Panc1 (cell line): ENCODE measurements around the gene F5. TPM values are rescaled to one million over a fixed set of nuclear protein-coding genes. Genes with fewer than 3 reads are reported as not detected.

ENCODE experiments used
- ATAC-seq: fragments of 200-7000 bp; cut with Tn5 transposase; 2 replicates; pipeline ENCODE4 v1.9.1; 2020; ENCODE audit warnings: mild to moderate bottlenecking, moderate library complexity
- BruUV-seq: library from RNA; stranded (reverse); fragments of 400-500 nt; replicated peaks from 2 replicates; lab custom pipeline; 2021; lab: Mats Ljungman, UMichigan
- CTCF ChIA-PET: fragments of 300-600 bp; sonication (Branson Sonifier 250); formaldehyde crosslinking; loops from one replicate; lab custom pipeline; 2022; ENCODE audit warnings: antibody characterized with exemption; lab: Charles Lee
- POLR2A ChIA-PET: fragments of 300-600 bp; sonication (Branson Sonifier 250); formaldehyde crosslinking; loops from one replicate; lab custom pipeline; 2022; ENCODE audit warnings: antibody characterized with exemption; lab: Charles Lee
- DNase-seq: peaks from one replicate; pipeline ENCODE4 v3.0.0-alpha.2; 2010; ENCODE audit warnings: low read depth, low spot score
- H3K27ac ChIP-seq: 2 replicates; pipeline ENCODE4 v1.5.1; 2011; ENCODE audit warnings: mild to moderate bottlenecking, low read length, inconsistent platforms
- H3K27me3 ChIP-seq: fragments of 200-500 bp; sonication (Bioruptor generic); 2 replicates; pipeline ENCODE4 v1.6.0; 2014; ENCODE audit warnings: low read length, inconsistent platforms; ENCODE audit not compliant: control insufficient read depth, insufficient read depth
- H3K36me3 ChIP-seq: fragments of 200-500 bp; sonication (Bioruptor generic); 2 replicates; pipeline ENCODE4 v1.5.1; 2014; ENCODE audit warnings: inconsistent platforms, mild to moderate bottlenecking, low read length, moderate library complexity; ENCODE audit not compliant: control insufficient read depth, insufficient read depth
- H3K4me1 ChIP-seq: 2 replicates; pipeline ENCODE4 v1.5.1; 2011; ENCODE audit warnings: inconsistent platforms, mild to moderate bottlenecking, low read length, moderate library complexity; ENCODE audit not compliant: control insufficient read depth, insufficient read depth
- H3K4me3 ChIP-seq, 2 experiments: 2 replicates each; pipeline ENCODE4 v1.5.1; 2011 to 2012; ENCODE audit warnings: low read depth in 2 of 2, low read length in 2 of 2, mild to moderate bottlenecking in 2 of 2, inconsistent platforms in 1 of 2, moderate library complexity in 1 of 2
- H3K9me3 ChIP-seq: fragments of 200-500 bp; sonication (Bioruptor generic); 2 replicates; pipeline ENCODE4 v1.5.1; 2014; ENCODE audit warnings: low read depth, mild to moderate bottlenecking, inconsistent platforms, low read length, moderate library complexity; ENCODE audit not compliant: control insufficient read depth, insufficient read depth
- CTCF ChIP-seq: fragments of 450-650 bp; IDR thresholded peaks from 2 replicates; pipeline ENCODE4 v1.5.1; 2017; ENCODE audit warnings: mild to moderate bottlenecking
- POLR2AphosphoS5 ChIP-seq: IDR thresholded peaks from 2 replicates; pipeline ENCODE4 v1.6.1; 2012; ENCODE audit warnings: mild to moderate bottlenecking, low read depth, low read length, moderate library complexity
- REST ChIP-seq, 2 experiments: IDR thresholded peaks; 2 replicates each; pipeline ENCODE4 v1.6.1; 2011 to 2012; ENCODE audit warnings: low read depth in 2 of 2, control low read depth in 1 of 2, low read length in 1 of 2, mild to moderate bottlenecking in 1 of 2, moderate library complexity in 1 of 2; ENCODE audit not compliant: insufficient read depth in 1 of 2
- TCF7L2 ChIP-seq: IDR thresholded peaks from 2 replicates; pipeline ENCODE4 v1.6.1; 2011; ENCODE audit warnings: mild to moderate bottlenecking, low read depth, low read length, inconsistent platforms
- in situ Hi-C: cut with HindIII; loops from 2 replicates; pipeline ENCODE4 v1.10.0; 2016; ENCODE audit warnings: low sequenced_read_pairs, low pct_unique_long_range_greater_than_20kb
- intact Hi-C: fragments of 100-400 bp; cut with micrococcal nuclease; formaldehyde crosslinking; loops from one replicate; pipeline ENCODE4 v1.10.0; 2022; ENCODE audit not compliant: unreplicated experiment
- total RNA-seq: library from RNA; stranded (reverse); gene quantifications from one replicate; pipeline ENCODE4 v1.2.1, GENCODE V29; 2021; ENCODE audit not compliant: unreplicated experiment

F5 gene
- total RNA-seq, 1 experiment from 2014 or later: 0.08 TPM

- TF ChIP-seq TCF7L2 (no peak), CTCF (peak; percentile 48; the same call in 1 of the 2 replicates)
- ChIA-PET POLR2A (no interaction called here), CTCF (interaction anchor here (0.9 to 1.2 kb wide), 2 partner anchors 15 to 111 kb away, joined by 4 to 11 read pairs; partner anchors contain the start of gene F5)
- in situ Hi-C loops (no loop called here), intact Hi-C loops (loop anchor here (2.0 to 5.0 kb wide), 2 partner anchors 112 to 206 kb away; no protein-coding TSS in a partner anchor)
- DNase-seq (no peak), ATAC-seq (no peak)
- H3K4me1 ChIP-seq: no peaks in the 10 kb centered on the region
- no peak overlapping the region for H3K27ac ChIP-seq
- H3K36me3 ChIP-seq: no peaks in the 10 kb centered on the region
- BruUV-seq: no TSS peak
- no peaks in the 10 kb centered on the region; the same call in 1 of the 2 replicates for H3K27me3 ChIP-seq
- no peaks in the 10 kb centered on the region for H3K9me3 ChIP-seq
- no peak overlapping the region for H3K4me3 ChIP-seq
These were observed 15.0 kb upstream of the F5 start for GRCh38 chr1:169601096-169601881.

- CTCF ChIA-PET: no interaction called here
- ATAC-seq: no peak
- no peak for DNase-seq
These were observed 9.8 kb upstream of the F5 start for GRCh38 chr1:169595764-169596711.

More at GRCh38 chr1:169595764-169596711, 9.8 kb upstream of the F5 start:
- TF ChIP-seq POLR2AphosphoS5 (no peak), CTCF (no peak), REST (IDR thresholded peaks at IDR 0.05; ENCODE audit: insufficient read depth in 1 of 2, low read depth in 2 of 2, low read length in 1 of 2) (peak; percentile 80 to 92)
- intact Hi-C loops: loop anchor here (1.0 kb wide), 1 partner anchor 27 kb away; no protein-coding TSS in a partner anchor
- POLR2A ChIA-PET: no interaction called here
- H3K36me3 ChIP-seq: no peaks in the 10 kb centered on the region
- no peak overlapping the region for H3K27ac ChIP-seq
- in situ Hi-C loops: no loop called here
- H3K9me3 ChIP-seq: no peaks in the 10 kb centered on the region
- no peak overlapping the region for H3K4me3 ChIP-seq
- H3K27me3 ChIP-seq: peaks cover 2% of the 10 kb centered on the region; the same call in 1 of the 2 replicates
- no TSS peak for BruUV-seq
- no peaks in the 10 kb centered on the region for H3K4me1 ChIP-seq
